Bronchus fibroblast of lung (primary cell): ENCODE results near the gene TTC7B. TPM values are rescaled to one million over a fixed set of nuclear protein-coding genes. Genes with fewer than 3 reads are reported as not detected.

Experiments
- total RNA-seq: library from RNA; depleted of rRNA; stranded (reverse); fragments of >200 nt; gene quantifications from 2 replicates; pipeline ENCODE4 v1.2.3, GENCODE V29; 2015

TTC7B gene, protein sequence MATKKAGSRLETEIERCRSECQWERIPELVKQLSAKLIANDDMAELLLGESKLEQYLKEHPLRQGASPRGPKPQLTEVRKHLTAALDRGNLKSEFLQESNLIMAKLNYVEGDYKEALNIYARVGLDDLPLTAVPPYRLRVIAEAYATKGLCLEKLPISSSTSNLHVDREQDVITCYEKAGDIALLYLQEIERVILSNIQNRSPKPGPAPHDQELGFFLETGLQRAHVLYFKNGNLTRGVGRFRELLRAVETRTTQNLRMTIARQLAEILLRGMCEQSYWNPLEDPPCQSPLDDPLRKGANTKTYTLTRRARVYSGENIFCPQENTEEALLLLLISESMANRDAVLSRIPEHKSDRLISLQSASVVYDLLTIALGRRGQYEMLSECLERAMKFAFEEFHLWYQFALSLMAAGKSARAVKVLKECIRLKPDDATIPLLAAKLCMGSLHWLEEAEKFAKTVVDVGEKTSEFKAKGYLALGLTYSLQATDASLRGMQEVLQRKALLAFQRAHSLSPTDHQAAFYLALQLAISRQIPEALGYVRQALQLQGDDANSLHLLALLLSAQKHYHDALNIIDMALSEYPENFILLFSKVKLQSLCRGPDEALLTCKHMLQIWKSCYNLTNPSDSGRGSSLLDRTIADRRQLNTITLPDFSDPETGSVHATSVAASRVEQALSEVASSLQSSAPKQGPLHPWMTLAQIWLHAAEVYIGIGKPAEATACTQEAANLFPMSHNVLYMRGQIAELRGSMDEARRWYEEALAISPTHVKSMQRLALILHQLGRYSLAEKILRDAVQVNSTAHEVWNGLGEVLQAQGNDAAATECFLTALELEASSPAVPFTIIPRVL
- total RNA-seq, result 15.8 and 18.5 TPM in 2 replicates

GRCh38 chr14:90815822-90816662 lies at the start of gene TTC7B:
Gene TTC7B, minus strand, starts transcription at chr14:90816430. Its CDS starts 135 bp downstream, at chr14:90816295.

Other genes starting within 250 kb of the TTC7B start
- 0.89 and 1.3 TPM in 2 replicates for gene RPS6KA5, start 244.2 kb upstream of the TTC7B start, total RNA-seq